SIG-M5 treated with dmso at 0.1 percent for 504 hours (cell line): ENCODE data around the gene CYB561D1.
"Not testable (repeated sequence)": the region's sequence is repeated elsewhere in the genome, so short reads cannot be mapped to it uniquely, and the experiment has no call there.

ENCODE experiments used
- DNase-seq: peaks from one replicate; lab custom pipeline; 2025; ENCODE audit not compliant: unreplicated experiment; lab: John Stamatoyannopoulos, UW

CYB561D1 gene, protein sequence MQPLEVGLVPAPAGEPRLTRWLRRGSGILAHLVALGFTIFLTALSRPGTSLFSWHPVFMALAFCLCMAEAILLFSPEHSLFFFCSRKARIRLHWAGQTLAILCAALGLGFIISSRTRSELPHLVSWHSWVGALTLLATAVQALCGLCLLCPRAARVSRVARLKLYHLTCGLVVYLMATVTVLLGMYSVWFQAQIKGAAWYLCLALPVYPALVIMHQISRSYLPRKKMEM

DNA sequence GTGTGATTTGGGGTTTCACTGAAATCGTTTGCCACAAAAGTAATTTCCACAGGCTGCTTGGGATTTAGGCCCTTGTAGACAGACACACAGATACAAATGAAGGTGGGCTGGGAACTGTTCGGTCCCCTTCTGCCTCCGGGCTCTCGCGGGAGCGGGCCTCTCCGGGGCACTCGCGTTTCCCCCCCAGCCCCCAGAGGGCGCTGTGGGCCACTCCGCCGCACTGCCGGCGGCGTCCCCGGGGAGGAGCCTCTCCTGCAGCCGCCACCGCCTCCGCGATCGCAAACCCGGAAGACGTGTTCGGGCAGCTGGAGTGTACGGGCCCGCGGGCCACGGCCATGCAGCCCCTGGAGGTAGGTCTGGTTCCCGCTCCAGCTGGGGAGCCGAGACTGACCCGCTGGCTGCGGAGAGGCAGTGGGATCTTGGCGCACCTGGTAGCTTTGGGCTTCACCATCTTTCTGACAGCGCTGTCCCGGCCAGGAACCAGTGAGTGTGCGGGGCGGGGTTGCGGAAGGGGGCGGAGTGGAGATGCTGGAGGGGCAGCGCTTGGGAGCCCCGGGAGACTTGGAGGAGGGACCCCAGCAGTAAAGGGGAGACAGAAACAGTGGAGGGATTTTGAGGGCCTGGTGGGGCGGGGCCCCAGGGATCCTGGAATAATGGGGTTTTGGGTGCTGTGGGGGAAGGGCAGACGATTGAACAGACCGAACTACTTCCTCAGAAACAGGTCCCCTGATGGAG lies at the start of gene CYB561D1:
TSS of gene CYB561D1 (plus strand) at position 290 of the 735 bp plus-strand sequence. CDS start at position 336, 46 bp downstream.
- peak; percentile 77 for DNase-seq

DNA sequence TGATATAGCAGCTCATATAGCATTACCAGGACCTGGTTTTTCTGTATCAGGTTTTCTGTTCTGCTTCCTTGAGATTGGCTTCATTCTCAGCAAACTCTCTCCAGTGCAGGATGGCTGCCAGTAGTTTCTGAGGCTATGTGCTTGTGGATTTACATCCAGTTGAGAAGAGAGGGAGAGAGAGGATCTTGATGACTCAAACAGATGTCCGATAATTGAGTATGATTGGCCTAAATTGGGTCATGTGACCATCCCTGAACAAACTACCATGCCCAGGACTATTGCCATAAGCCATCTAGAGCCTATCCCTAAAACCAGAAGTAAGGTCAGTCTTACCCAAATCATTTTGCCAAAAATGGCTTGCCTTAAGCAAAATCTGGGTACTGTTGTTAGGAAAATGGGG lies 49.5 kb upstream of the CYB561D1 start:
- DNase-seq: no peak

- not testable (repeated sequence) for DNase-seq
Measured at GRCh38 chr1:109445949-109446695, 47.8 kb upstream of the CYB561D1 start.

DNA sequence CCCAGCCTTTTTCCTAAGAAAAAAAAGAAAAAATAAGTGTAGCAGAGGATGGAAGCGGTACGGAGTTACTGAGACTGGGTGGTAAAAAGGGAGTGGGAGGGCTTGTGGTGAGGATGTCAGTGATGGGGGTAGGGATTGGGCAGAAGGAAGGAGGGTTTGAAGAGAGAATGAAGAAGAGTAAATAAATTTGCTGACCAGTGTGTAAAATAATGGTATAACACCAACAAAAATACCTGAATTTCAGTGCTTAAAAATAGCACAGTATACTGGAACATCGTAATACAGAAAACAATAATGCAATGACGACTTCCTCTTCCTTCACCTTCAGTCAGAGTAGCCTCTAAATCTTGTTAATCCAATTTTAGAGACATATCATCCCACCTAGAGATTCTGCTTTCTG lies 46.4 kb upstream of the CYB561D1 start:
- DNase-seq: no peak

- DNase-seq: no peak
Measured at GRCh38 chr1:109454497-109455133, 39.3 kb upstream of the CYB561D1 start.

GRCh38 chr1:109457819-109458218 lies 36.1 kb upstream of the CYB561D1 start:
- no peak for DNase-seq

GRCh38 chr1:109466125-109466451 lies 27.8 kb upstream of the CYB561D1 start:
- DNase-seq: no peak

- no peak for DNase-seq
Measured at GRCh38 chr1:109466452-109467300, 27.2 kb upstream of the CYB561D1 start, which contains the start of gene SYPL2. TSS of gene SYPL2 (plus strand) at chr1:109466546. CDS start at chr1:109466844, 298 bp downstream.

GRCh38 chr1:109467301-109467777 lies 26.6 kb upstream of the CYB561D1 start:
- no peak for DNase-seq

DNA sequence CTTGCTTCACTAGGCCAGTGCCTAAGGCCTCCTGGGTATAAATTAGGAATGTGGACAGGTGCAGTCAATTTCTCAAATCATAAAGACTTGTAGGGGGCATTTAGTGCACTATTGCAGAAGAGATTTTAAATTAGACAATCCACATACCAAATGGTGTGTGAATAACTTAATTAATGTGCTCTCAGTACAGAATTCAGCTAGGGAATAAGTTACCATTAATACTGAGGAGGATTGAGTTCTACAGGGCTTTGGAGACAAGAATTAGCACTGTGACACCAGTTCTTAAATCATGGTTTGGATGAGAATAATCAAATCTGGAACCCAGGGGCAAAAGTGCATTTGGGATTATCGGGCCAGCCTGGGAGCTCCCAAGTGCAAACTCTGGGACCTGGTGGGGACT lies 25.8 kb upstream of the CYB561D1 start:
- no peak for DNase-seq

DNA sequence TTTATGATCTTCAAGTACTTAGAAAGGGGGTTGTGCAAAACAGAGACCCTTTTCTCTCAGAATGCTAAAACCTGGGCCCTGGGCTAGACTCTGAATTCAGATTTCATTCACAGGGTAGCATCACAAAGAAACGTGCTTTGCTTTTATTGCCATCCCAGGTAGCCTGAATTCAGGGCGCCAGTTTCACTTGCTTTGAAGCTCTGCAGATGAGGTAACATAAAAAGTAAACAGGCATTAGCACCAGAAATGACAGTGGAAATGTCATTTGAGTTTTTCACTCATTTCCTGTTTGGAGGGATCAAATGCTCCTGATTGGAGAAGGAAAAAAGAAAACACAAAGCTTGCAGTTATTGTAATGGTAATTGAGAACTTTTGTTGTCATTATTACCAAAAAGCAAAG lies 25.0 kb upstream of the CYB561D1 start:
- no peak for DNase-seq

DNA sequence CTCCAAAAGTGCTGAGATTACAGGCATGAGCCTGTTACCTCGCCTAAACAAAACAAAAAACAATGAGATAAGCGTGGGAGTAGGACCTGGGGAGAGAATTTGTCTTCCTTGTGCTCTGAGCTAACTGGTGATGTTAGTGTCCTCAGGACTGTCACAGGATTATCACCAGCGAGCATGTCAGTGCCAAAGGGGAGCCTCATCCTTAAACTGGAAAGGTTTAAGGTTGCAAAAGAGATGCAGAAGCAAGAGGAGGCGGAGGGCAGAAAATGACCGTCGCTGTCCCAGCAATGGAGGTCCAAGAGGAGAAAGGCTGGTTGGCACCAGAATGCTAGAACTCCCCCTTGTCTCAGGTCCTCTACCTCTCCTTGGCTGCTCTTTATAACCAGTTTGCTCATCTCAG lies 23.6 kb upstream of the CYB561D1 start:
- no peak for DNase-seq

DNA sequence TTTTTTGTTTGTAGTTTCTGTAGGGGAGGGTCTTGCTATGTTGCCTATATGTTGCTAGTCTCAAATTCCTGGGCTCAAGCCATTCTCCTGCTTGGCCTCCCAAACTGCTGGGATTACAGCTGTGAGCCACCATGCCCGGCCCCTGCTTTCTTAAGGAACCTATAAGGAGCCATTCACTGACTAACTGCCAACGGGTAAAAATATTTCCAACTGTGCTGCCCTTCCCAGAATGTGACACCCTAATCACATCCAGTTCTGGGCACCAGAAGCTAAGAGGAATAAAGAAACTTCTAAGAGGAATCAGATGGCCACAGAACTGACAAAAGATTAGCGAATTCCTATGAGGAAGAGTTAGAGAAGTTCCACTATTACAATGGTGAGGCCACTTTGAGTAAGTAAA lies 21.1 kb upstream of the CYB561D1 start:
- DNase-seq: no peak

GRCh38 chr1:109473284-109474057 lies 20.4 kb upstream of the CYB561D1 start:
- not testable (repeated sequence) for DNase-seq

GRCh38 chr1:109474697-109475096 lies 19.2 kb upstream of the CYB561D1 start:
- no peak for DNase-seq

DNA sequence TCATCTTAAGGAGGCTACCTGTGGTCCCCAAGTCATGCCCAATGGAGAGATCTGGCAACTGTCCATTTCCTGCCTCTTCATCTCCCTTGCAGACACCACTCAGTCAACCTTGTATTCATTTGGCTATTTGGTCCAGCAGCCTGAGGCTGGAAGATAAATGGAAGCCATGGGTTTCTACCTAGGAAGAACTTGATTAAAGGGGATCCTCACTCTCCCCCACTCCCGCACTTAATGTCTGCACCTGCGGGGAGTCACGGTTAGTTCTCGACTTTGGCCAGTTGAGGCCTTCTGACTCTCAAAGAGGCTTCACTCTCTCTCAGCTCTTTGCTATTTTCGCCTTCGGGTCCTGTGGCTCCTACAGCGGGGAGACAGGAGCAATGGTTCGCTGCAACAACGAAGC lies 18.6 kb upstream of the CYB561D1 start:
- no peak for DNase-seq

DNA sequence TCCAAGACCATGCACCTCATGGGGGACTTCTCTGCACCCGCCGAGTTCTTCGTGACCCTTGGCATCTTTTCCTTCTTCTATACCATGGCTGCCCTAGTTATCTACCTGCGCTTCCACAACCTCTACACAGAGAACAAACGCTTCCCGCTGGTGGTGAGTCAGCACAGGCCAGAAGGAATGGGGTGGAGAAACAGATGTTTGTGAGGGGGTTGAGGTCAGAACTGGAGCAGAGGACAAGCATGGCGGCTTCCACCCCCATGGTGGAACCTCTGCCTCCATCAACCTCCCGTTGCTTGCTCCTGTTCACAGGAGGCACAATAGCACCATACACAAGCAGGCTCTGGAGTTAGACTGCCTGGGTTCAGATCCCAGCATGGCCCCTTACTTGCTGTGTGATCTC lies 17.1 kb upstream of the CYB561D1 start:
- no peak for DNase-seq

GRCh38 chr1:109477821-109478220 lies 16.1 kb upstream of the CYB561D1 start:
- DNase-seq: no peak

DNA sequence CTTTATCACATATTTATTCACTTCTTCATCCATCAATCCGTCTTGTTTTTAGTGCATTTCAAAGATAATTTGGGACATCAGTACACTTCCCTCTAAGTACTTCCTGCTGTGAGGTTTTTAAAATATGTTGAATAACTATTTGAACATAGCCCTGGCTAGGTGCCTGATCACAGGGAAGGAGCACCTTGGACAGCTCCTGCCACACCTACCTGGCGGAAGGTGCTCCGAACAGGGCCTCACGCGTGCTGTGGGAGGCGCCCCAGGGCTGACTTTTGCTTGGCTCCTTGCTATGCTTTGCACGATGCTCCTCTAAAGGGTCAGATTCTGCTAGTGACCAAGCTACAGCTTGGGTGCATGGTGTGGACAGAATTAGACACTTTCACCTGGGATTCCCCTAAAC lies 15.1 kb upstream of the CYB561D1 start:
- peak; percentile 29 for DNase-seq

DNA sequence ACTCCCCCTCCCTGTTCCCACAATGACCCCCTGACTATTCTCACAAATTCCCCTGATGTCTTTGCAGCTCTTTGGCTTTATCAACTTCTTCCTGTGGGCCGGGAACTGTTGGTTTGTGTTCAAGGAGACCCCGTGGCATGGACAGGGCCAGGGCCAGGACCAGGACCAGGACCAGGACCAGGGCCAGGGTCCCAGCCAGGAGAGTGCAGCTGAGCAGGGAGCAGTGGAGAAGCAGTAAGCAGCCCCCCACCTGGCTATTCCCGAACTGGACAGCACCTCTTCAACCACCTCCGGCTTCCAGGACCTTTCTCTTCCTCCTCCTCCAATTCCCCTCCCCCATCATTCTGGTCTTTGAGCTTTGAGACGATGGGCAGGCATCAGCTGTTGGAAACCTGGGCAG lies 14.6 kb upstream of the CYB561D1 start:
- DNase-seq: no peak
